ENCODE data around the gene CNOT9.

CNOT9 gene

DNA sequence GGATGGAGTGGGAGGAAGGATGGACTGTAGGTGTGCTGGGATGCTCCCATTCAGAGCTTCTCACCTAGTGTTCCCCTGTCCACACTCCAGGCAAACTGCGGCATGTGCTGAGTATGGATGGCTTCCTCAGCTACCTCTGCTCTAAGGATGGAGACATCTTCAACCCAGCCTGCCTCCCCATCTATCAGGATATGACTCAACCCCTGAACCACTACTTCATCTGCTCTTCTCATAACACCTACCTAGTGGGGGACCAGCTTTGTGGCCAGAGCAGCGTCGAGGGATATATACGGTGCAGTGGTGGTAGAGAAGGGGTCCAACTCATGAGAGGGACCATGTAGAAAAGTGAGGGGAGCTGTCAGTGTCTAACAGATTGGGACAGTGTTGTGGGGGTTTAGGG, 59.3 kb downstream of the CNOT9 start:
- Histone ChIP-seq H3K4me1 (ENCODE audit: low read depth, poor library complexity, severe bottlenecking) (no peaks in the 10 kb centered on the region), H3K36me3 (ENCODE audit: insufficient read depth) (no peaks in the 10 kb centered on the region), H3K79me2 (ENCODE audit: insufficient read depth, low read depth) (no peaks in the 10 kb centered on the region), H3K4me2 (no peak overlapping the region), H3K27ac (no peak overlapping the region), H3K27me3 (ENCODE audit: insufficient read depth, low read depth) (no peaks in the 10 kb centered on the region), H2AFZ (ENCODE audit: low read depth) (no peak overlapping the region), H4K20me1 (ENCODE audit: insufficient read depth) (no peaks in the 10 kb centered on the region), H3K4me3 (IDR thresholded peaks at IDR 0.05; ENCODE audit: insufficient read depth, low read depth, low read length) (no peak overlapping the region), H3K9ac (no peak overlapping the region)
- TF ChIP-seq, protein P1, sequence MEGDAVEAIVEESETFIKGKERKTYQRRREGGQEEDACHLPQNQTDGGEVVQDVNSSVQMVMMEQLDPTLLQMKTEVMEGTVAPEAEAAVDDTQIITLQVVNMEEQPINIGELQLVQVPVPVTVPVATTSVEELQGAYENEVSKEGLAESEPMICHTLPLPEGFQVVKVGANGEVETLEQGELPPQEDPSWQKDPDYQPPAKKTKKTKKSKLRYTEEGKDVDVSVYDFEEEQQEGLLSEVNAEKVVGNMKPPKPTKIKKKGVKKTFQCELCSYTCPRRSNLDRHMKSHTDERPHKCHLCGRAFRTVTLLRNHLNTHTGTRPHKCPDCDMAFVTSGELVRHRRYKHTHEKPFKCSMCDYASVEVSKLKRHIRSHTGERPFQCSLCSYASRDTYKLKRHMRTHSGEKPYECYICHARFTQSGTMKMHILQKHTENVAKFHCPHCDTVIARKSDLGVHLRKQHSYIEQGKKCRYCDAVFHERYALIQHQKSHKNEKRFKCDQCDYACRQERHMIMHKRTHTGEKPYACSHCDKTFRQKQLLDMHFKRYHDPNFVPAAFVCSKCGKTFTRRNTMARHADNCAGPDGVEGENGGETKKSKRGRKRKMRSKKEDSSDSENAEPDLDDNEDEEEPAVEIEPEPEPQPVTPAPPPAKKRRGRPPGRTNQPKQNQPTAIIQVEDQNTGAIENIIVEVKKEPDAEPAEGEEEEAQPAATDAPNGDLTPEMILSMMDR (conservative IDR thresholded peaks at IDR 0.05; ENCODE audit: low read depth, low read length) = no peak

DNA sequence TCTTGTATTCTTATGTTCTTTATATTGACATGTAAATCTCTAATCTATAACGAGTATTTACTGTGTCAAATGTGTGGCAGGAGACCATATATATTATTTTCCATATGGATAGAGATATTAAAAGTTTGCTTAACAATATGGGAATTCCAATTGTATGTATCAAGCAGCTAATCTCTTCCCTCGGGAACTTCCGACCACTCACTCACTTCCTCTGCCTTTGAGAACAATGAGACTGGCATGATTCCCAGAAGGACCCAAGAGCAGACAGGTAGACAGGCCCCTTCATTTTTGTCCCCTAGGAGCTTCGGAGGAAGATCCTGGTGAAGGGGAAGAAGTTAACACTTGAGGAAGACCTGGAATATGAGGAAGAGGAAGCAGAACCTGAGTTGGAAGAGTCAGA, 63.2 kb downstream of the CNOT9 start:
- Histone ChIP-seq H2AFZ (ENCODE audit: low read depth) (no peak overlapping the region), H3K27me3 (ENCODE audit: insufficient read depth, low read depth) (no peaks in the 10 kb centered on the region), H4K20me1 (ENCODE audit: insufficient read depth) (no peaks in the 10 kb centered on the region), H3K4me3 (IDR thresholded peaks at IDR 0.05; ENCODE audit: insufficient read depth, low read depth, low read length) (no peak overlapping the region), H3K36me3 (ENCODE audit: insufficient read depth) (no peaks in the 10 kb centered on the region), H3K9ac (no peak overlapping the region), H3K4me2 (no peak overlapping the region), H3K27ac (no peak overlapping the region), H3K4me1 (ENCODE audit: low read depth, poor library complexity, severe bottlenecking) (no peaks in the 10 kb centered on the region), H3K79me2 (ENCODE audit: insufficient read depth, low read depth) (no peaks in the 10 kb centered on the region)
- TF ChIP-seq, protein P1 (conservative IDR thresholded peaks at IDR 0.05; ENCODE audit: low read depth, low read length) = no peak

DNA sequence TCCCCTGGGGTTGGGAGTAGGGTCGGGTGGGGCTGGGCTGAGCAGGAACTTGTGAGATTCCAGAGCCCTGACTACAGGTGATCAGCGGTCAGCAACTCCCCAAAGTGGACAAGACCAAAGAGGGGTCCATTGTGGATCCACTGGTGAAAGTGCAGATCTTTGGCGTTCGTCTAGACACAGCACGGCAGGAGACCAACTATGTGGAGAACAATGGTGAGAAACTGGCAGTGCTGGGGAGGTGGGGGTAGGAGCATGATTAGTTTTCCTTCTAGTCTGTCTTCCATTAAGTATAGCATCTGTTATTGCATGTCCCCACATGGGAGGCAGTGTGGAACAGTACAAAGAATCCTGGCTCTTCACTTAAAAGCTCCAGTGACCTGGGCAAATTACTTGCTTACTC, 67.1 kb downstream of the CNOT9 start:
- H3K27ac ChIP-seq = no peak overlapping the region
- H3K79me2 ChIP-seq (ENCODE audit: insufficient read depth, low read depth) = no peaks in the 10 kb centered on the region
- TF ChIP-seq, protein P1 (conservative IDR thresholded peaks at IDR 0.05; ENCODE audit: low read depth, low read length) = no peak
- H3K4me2 ChIP-seq = no peak overlapping the region
- H3K9ac ChIP-seq = no peak overlapping the region
- H4K20me1 ChIP-seq (ENCODE audit: insufficient read depth) = no peaks in the 10 kb centered on the region
- no peaks in the 10 kb centered on the region for H3K27me3 ChIP-seq (ENCODE audit: insufficient read depth, low read depth)
- peaks cover 4% of the 10 kb centered on the region; the same call in 1 of the 2 replicates for H3K36me3 ChIP-seq (ENCODE audit: insufficient read depth)
- no peaks in the 10 kb centered on the region for H3K4me1 ChIP-seq (ENCODE audit: low read depth, poor library complexity, severe bottlenecking)
- H3K4me3 ChIP-seq (IDR thresholded peaks at IDR 0.05; ENCODE audit: insufficient read depth, low read depth, low read length) = no peak overlapping the region
- H2AFZ ChIP-seq (ENCODE audit: low read depth) = no peak overlapping the region

GRCh38 chr2:218638372-218638771, 69.7 kb downstream of the CNOT9 start:
- H2AFZ ChIP-seq (ENCODE audit: low read depth) = no peak overlapping the region
- TF ChIP-seq, protein P1 (conservative IDR thresholded peaks at IDR 0.05; ENCODE audit: low read depth, low read length) = no peak
- H3K4me2 ChIP-seq = no peak overlapping the region
- H3K9ac ChIP-seq = no peak overlapping the region
- H4K20me1 ChIP-seq (ENCODE audit: insufficient read depth) = no peaks in the 10 kb centered on the region
- H3K36me3 ChIP-seq (ENCODE audit: insufficient read depth) = peaks cover 8% of the 10 kb centered on the region; the same call in 1 of the 2 replicates
- no peaks in the 10 kb centered on the region for H3K79me2 ChIP-seq (ENCODE audit: insufficient read depth, low read depth)
- no peaks in the 10 kb centered on the region for H3K27me3 ChIP-seq (ENCODE audit: insufficient read depth, low read depth)
- H3K27ac ChIP-seq = no peak overlapping the region
- H3K4me3 ChIP-seq (IDR thresholded peaks at IDR 0.05; ENCODE audit: insufficient read depth, low read depth, low read length) = no peak overlapping the region
- H3K4me1 ChIP-seq (ENCODE audit: low read depth, poor library complexity, severe bottlenecking) = no peaks in the 10 kb centered on the region

Data from KMS-11 (cell line).